ENCODE results near the gene ANKFY1.
"Not testable (repeated sequence)": the region's sequence is repeated elsewhere in the genome, so short reads cannot be mapped to it uniquely, and the experiment has no call there.

The ANKFY1 gene

DNA sequence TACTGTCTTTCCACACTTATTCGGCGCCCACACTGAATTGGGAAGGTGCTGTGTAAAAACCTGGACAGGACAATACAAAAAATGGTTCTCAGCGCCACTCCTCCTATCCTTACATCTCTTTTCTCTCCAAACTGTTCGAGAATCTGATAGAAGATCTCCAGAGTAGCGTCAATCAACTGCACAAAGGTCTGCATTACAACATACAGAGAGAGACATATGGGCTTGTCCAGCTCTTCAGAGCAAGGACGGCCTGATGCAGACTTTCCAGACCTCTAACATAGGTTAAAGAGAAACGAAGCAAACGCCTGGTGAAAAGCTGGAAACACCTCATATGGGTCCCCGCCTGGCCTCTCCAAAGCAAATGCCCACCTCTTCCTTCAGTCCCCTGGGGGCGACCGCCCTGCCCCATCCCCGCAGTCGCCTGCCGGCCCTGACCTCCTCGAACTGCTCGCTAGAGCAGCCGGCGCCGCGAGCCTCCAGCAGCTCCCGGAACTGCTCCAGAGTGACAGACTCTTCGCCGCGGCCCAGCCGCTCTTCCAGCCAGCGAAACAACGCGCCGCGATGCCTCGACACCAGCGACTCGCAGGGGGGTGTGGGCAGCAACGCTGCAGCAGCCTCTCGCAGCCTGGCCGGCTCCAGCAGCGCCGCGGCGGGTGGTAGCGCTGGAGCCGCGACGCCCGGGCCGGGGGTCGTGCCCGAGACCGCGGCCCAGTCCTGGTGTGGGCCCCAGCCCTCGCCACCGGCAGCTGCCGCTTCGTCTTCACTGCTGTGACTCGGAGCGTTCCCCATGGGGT lies 121.5 kb downstream of the ANKFY1 start:
- DNase-seq (ENCODE audit: low read depth, low spot score): no peak
- peak overlapping the region; percentile 90 for H3K4me3 ChIP-seq (ENCODE audit: low read length)

DNA sequence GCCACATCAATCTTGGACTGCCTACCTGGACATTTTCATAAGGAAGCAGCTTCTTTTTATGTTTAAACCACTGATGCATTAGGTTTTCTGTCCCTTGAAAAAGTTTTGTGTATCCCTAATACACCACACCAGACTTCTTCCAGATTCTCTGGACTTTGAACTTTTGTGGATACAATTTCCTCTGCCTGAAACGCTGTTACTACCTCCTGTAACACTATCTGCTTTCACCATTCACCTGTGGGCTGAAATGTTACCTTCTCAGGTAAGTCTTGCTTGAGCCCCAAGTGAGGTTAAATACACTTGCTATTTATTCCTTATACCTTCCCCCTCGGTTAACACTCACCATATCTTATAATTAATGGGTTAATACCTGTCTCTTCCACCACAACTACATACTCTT lies 123.7 kb downstream of the ANKFY1 start:
- DNase-seq (ENCODE audit: low read depth, low spot score): no peak
- no peak overlapping the region for H3K4me3 ChIP-seq (ENCODE audit: low read length)

DNA sequence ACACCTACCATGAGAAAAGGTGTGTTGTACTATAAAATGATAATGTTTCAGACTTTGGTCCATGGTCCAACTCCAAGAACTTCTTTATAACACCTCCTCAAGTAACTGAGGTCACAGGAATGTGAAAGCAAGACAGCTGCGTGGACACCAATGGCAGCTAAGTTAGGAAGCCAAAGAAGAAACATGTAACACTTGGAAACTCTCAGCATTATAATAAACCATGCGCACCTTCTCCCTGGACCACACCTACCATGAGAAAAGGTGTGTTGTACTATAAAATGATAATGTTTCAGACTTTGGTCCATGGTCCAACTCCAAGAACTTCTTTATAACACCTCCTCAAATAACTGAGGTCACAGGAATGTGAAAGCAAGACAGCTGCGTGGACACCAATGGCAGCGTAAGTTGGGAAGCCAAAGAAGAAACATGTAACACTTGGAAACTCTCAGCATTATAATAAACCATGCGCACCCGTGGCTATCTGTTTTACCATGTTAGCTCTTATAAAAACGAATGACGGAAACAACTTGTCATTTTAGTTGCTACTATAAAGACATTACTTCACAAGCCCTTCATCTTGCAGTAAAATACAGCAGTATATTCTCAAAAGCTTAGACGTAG lies 124.8 kb downstream of the ANKFY1 start:
- DNase-seq (ENCODE audit: low read depth, low spot score); H3K4me3 ChIP-seq (ENCODE audit: low read length): not testable (repeated sequence)

DNA sequence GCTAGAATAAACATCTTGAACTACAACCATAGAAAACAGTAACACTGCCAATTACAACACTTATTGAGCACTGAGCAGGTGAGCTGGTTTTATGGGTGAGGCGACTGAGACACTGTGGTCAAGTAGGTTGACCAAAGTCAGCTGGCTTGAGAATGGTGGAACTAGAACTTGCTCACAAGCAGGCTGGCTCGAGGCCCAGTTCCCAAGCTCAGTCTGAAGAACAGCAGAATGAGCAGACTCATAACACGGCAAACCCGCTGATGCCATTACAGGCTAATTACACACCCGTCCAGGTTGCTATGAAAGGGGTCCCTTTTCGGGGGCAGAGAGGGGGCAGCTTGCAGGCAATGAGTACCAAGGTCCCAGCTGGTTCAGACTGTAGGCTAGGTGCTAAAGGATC lies 127.4 kb downstream of the ANKFY1 start:
- DNase-seq (ENCODE audit: low read depth, low spot score): no peak
- no peak overlapping the region for H3K4me3 ChIP-seq (ENCODE audit: low read length)

DNA sequence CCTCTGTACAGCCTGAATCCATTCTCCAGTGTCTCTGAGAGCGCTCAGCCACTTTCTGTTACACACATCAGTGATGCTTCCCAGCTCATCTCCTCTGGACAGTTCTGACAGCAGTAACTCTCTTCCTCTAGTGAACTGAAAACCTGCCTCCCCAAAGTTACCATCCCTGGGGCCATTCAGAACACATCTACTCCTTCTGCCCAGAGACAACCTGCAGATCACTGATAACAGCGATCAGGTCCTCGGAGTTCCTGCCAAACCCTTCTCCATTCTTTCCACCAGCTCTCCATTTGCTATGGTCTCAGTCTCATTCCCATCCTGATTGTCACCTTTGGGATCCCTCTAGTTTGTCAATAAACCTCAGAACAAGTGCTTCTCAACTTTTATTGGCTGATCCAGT lies 128.3 kb downstream of the ANKFY1 start:
- H3K4me3 ChIP-seq (ENCODE audit: low read length): no peak overlapping the region
- DNase-seq (ENCODE audit: low read depth, low spot score): no peak

DNA sequence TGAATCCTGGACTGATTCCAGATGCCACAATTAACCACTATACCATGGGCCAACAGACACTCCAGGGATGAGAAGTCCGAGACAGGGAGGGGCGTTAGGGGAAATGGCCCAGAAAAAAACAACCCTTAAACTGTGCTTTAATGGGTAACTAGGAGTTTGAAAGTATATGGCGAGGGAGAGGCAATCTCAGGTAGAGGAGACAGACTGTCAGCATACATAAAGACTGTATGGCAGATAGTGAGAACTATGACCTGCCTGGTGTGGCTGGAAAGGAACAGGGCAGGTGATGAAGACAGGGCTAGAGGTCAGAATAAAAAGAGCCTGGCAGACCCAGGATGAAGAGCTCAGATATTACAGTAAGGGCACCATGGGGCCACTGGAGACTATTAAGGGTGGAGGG lies 129.1 kb downstream of the ANKFY1 start:
- DNase-seq (ENCODE audit: low read depth, low spot score): no peak
- H3K4me3 ChIP-seq (ENCODE audit: low read length): no peak overlapping the region

DNA sequence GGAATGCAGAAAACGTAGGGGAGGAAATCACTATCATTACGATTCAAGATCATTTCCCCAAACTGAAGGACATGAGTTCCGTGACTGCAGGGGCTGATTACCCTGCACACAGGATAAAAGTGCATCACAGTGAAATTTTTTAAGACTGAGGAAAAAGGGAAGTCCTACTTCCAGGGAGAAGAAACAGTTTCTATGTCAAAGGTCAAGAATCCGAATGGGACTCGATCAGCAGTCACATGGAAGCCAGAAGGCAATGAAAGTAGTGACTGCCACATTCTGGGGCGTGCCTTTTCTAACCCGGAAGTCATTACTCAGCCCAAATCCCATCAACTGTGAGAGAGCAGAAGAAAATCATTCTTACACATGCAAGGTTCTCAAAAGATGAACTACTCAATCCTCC lies 133.1 kb downstream of the ANKFY1 start:
- DNase-seq (ENCODE audit: low read depth, low spot score): no peak
- no peak overlapping the region for H3K4me3 ChIP-seq (ENCODE audit: low read length)

DNA sequence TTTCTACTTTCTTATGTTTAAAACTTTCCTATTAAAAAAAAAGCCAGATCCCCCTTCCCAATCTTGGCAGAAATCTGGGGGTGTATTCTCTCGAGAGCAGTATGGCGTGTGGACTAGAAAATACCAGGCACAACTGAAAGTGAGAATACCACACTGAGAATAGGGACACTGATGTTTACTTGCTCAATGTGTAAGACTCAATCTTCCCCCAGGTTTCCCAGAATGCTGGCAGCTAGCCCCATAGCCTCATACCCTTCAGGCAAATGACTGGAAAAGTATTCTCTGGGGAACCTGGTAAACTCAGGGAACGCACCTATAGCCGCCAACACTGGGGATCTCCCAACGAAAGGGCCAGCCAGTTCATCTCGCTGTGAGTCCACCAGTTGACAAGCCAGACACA lies 136.2 kb downstream of the ANKFY1 start:
- H3K4me3 ChIP-seq (ENCODE audit: low read length): no peak overlapping the region

DNA sequence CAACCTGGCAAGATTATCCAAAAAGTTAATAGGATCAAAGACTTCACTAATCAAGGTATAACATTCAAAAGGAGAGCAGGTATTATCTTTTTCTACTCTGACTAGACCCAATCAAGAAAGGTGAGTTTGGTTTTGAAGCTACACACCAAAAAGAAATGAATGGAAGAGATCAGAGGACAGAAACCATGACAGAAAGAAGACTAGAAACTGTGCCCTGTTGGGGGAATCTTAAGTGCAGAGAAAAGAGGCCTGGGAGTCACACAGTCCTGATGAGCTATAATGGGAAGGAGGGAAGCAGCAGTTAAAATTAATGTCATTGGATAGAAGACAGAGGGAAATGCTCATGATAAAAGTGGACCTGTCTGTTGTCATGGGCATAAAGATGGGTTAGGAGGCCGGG lies 138.2 kb downstream of the ANKFY1 start:
- no peak overlapping the region for H3K4me3 ChIP-seq (ENCODE audit: low read length)
- no peak for DNase-seq (ENCODE audit: low read depth, low spot score)

More for the DNA sequence above, 136.2 kb downstream of the ANKFY1 start:
- no peak for DNase-seq (ENCODE audit: low read depth, low spot score)

DNA sequence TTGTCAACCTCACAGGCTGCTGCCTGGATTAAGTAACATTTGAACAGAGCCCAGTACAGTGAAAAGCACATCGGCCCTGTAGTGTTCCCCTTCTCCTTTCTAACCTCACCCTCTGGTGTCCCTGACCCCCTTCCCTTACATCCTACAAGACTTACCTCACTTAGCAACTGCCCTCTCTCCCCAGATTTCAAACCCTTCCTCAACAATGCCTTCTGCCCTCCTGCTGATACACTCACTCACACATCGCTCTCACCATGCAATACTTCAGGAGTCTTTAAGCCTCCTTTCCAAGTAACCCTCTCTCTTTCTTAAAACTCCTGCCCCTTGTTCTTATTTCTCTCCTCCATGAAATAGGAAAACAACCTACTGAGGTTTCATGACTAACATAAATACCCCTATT lies 138.8 kb downstream of the ANKFY1 start:
- no peak overlapping the region for H3K4me3 ChIP-seq (ENCODE audit: low read length)
- DNase-seq (ENCODE audit: low read depth, low spot score): no peak

DNA sequence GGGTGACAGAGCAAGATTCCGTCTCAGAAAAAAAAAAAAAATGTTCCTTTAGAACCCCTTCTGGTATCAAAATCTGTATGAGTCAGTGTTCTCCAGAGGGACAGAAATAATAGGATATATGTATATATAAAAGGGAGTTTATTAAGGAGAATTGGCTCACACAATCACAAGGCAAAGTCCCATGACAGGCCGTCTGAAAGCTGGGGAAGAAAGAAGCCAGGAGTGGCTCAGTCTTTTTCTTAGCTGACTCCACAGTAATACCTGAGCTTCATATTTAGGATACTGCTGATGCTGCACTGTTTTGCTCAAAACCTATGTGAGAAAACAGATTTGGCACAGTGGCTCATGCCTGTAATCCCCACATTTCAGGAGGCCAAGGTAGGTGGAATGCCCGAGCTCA lies 143.4 kb downstream of the ANKFY1 start:
- no peak for DNase-seq (ENCODE audit: low read depth, low spot score)
- no peak overlapping the region for H3K4me3 ChIP-seq (ENCODE audit: low read length)

DNA sequence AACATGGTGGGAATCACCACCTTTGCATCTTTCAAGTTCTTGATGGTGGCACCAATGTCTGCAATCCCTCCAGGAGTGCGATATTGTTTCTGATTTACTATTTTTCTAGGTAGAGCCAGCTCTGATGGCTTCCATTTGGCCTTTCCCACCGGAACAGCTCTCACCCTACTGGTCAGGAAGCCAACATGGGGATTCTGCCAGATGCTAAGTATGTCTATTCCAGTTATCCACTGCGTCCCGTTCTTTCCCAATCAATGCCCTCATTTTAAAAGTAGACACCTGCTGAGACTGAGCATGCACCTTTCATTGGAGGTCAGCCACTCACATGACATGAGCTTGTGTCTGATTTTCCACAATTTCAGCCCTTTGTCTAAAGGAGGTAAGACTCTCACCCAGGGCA lies 144.5 kb downstream of the ANKFY1 start:
- no peak overlapping the region for H3K4me3 ChIP-seq (ENCODE audit: low read length)

DNA sequence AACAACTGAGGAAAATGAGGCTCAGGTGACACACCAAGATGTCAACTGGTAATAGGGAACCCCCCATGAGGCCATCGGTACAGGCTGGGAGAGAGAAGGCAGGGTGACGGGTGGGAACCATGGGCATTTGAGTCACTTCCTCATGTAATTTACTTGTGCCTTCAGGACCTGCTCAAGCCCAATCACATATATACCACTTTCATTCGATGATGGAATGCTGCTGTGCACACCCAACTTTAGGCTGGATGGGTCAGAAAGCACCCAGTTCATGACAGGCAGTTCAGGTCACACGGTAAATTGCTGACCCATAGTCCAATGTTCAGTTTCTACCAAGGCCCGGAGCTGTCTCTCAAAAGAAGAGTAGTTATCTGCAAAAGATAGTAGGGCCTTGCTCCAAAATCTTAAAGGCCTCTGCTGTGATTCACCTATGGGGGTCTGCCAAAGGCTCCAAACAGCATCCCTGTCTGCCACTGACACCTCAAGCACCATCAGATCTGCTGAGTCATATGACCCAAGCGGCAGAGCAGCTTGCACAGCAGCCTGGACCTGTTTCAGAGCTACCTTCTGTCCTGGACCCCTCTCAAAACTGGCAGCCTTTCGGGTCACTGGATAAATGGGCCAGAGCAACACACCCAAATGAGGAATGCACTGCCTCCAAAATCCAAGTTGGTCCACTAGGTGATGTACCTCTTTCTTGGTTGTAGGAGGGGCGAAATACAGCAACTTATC lies 145.6 kb downstream of the ANKFY1 start:
- no peak overlapping the region for H3K4me3 ChIP-seq (ENCODE audit: low read length)
- DNase-seq (ENCODE audit: low read depth, low spot score): no peak

More for the DNA sequence above, 144.5 kb downstream of the ANKFY1 start:
- DNase-seq (ENCODE audit: low read depth, low spot score): no peak

DNA sequence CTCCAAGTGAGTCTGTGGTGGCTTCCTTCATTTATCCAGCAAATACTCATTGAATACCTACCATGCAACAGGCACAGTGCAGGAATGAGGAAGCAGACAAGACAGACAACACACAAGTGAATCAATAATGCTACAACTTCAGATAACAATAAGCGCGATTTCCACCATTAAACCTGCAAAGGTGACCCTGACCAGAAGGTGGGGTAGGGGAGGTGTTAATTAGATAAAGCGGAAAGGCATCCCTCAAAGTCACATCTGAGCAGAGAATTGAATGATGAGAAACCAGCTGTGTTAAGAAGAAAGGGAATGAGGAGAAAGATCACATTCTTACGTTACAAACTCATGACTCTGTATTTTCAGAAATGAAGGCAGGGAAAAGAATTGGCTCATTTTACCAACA lies 147.3 kb downstream of the ANKFY1 start:
- DNase-seq (ENCODE audit: low read depth, low spot score): no peak
- no peak overlapping the region for H3K4me3 ChIP-seq (ENCODE audit: low read length)
